Astrocyte (in vitro differentiated cells and primary cell): ENCODE data around the gene CAPS.

Source experiments
- EZH2 ChIP-seq: IDR thresholded peaks from 2 replicates; pipeline ENCODE4 v1.6.1; 2012; ENCODE audit warnings: mild to moderate bottlenecking, low read length, inconsistent platforms; ENCODE audit not compliant: insufficient read depth
- TF ChIP-seq, protein P1 (sequence below): IDR thresholded peaks from 2 replicates; pipeline ENCODE4 v1.5.1; 2011; ENCODE audit warnings: low read depth, mild to moderate bottlenecking, inconsistent platforms, low read length, moderate library complexity; ENCODE audit not compliant: insufficient read depth

DNA sequence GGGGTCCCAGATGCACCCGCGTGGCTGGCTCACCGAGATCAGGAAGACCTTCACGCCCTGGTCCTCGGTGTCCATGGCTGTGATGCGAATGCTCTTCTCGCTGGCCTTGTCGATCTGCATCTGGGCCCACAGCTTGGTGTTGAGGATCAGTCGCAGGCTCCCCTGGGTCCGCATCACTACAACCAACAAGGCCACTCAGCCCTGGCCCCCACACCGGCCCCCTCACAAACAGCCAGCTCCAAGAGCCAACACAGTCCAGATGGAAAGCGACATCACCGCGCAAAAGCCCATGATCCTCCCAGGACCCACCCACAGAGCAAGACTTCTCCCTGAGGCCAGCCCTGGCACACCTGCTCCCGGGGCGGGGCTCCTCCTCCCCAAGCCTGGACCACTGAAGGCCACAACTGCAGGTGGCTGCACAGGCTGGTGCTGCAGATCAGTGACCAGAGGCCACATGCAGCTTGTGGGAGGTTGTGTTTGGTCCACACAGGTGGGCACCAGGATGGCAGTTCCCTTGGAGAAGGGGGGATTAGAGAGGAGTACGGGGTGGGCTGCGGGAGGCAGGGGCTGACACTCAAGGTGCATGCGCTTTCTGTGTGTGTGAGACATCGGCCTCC is 4.5 kb downstream of the CAPS start:
- TF ChIP-seq, protein P1, sequence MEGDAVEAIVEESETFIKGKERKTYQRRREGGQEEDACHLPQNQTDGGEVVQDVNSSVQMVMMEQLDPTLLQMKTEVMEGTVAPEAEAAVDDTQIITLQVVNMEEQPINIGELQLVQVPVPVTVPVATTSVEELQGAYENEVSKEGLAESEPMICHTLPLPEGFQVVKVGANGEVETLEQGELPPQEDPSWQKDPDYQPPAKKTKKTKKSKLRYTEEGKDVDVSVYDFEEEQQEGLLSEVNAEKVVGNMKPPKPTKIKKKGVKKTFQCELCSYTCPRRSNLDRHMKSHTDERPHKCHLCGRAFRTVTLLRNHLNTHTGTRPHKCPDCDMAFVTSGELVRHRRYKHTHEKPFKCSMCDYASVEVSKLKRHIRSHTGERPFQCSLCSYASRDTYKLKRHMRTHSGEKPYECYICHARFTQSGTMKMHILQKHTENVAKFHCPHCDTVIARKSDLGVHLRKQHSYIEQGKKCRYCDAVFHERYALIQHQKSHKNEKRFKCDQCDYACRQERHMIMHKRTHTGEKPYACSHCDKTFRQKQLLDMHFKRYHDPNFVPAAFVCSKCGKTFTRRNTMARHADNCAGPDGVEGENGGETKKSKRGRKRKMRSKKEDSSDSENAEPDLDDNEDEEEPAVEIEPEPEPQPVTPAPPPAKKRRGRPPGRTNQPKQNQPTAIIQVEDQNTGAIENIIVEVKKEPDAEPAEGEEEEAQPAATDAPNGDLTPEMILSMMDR = no peak
- no peak for TF ChIP-seq EZH2
